Measurements from ENCODE around the gene PDS5A. TPM values are rescaled to one million over a fixed set of nuclear protein-coding genes. Genes with fewer than 3 reads are reported as not detected.
"Not testable (repeated sequence)": the region's sequence is repeated elsewhere in the genome, so short reads cannot be mapped to it uniquely, and the experiment has no call there.

PDS5A gene
- total RNA-seq, 1 experiment from 2014 or later, result 96.6 TPM

- H3K9me2 ChIP-seq (replicated peaks; ENCODE audit: insufficient read depth, low read length); H3K4me2 ChIP-seq (ENCODE audit: low read depth, low read length, poor library complexity, severe bottlenecking); H3K4me1 ChIP-seq (ENCODE audit: low read length); DNase-seq; H3K4me3 ChIP-seq (ENCODE audit: low read length); H3K79me2 ChIP-seq (ENCODE audit: low read length); H3K9ac ChIP-seq (ENCODE audit: low read length); H2AFZ ChIP-seq (ENCODE audit: low read length); H3K36me3 ChIP-seq (ENCODE audit: insufficient read depth, low read length); H3K27ac ChIP-seq (ENCODE audit: low read length); H3K27me3 ChIP-seq (ENCODE audit: low read length); H3K9me3 ChIP-seq (ENCODE audit: low read length); H4K20me1 ChIP-seq (ENCODE audit: insufficient read depth, low read depth, low read length): not testable (repeated sequence)
Measured at GRCh38 chr4:39792976-39793375, 184.7 kb downstream of the PDS5A start.

- H4K20me1 ChIP-seq (ENCODE audit: insufficient read depth, low read depth, low read length), result no peaks in the 10 kb centered on the region
- no peaks in the 10 kb centered on the region for H3K27me3 ChIP-seq (ENCODE audit: low read length)
- H3K4me3 ChIP-seq (ENCODE audit: low read length), result no peak overlapping the region
- DNase-seq, result no peak
- H3K9me3 ChIP-seq (ENCODE audit: low read length), result no peaks in the 10 kb centered on the region
- H3K79me2 ChIP-seq (ENCODE audit: low read length), result no peaks in the 10 kb centered on the region
- no peak overlapping the region for H2AFZ ChIP-seq (ENCODE audit: low read length)
- H3K9ac ChIP-seq (ENCODE audit: low read length), result no peak overlapping the region
- H3K4me1 ChIP-seq (ENCODE audit: low read length), result no peaks in the 10 kb centered on the region
- H3K36me3 ChIP-seq (ENCODE audit: insufficient read depth, low read length), result no peaks in the 10 kb centered on the region
- H3K27ac ChIP-seq (ENCODE audit: low read length), result no peak overlapping the region
- no peak overlapping the region for H3K4me2 ChIP-seq (ENCODE audit: low read depth, low read length, poor library complexity, severe bottlenecking)
- H3K9me2 ChIP-seq (replicated peaks; ENCODE audit: insufficient read depth, low read length), result no peaks in the 10 kb centered on the region
Measured at GRCh38 chr4:39792529-39792928, 185.2 kb downstream of the PDS5A start.

- no peak overlapping the region for H3K4me2 ChIP-seq (ENCODE audit: low read depth, low read length, poor library complexity, severe bottlenecking)
- no peaks in the 10 kb centered on the region for H3K4me1 ChIP-seq (ENCODE audit: low read length)
- H3K79me2 ChIP-seq (ENCODE audit: low read length), result no peaks in the 10 kb centered on the region
- no peak overlapping the region for H3K27ac ChIP-seq (ENCODE audit: low read length)
- no peaks in the 10 kb centered on the region for H3K9me3 ChIP-seq (ENCODE audit: low read length)
- H3K9ac ChIP-seq (ENCODE audit: low read length), result no peak overlapping the region
- no peak overlapping the region for H2AFZ ChIP-seq (ENCODE audit: low read length)
- H3K36me3 ChIP-seq (ENCODE audit: insufficient read depth, low read length), result no peaks in the 10 kb centered on the region
- DNase-seq, result no peak
- no peaks in the 10 kb centered on the region for H3K27me3 ChIP-seq (ENCODE audit: low read length)
- H3K9me2 ChIP-seq (replicated peaks; ENCODE audit: insufficient read depth, low read length), result no peaks in the 10 kb centered on the region
- H3K4me3 ChIP-seq (ENCODE audit: low read length), result no peak overlapping the region
- no peaks in the 10 kb centered on the region for H4K20me1 ChIP-seq (ENCODE audit: insufficient read depth, low read depth, low read length)
Measured at GRCh38 chr4:39792128-39792527, 185.6 kb downstream of the PDS5A start.

GRCh38 chr4:39786838-39787237 lies 190.9 kb downstream of the PDS5A start:
- no peak for DNase-seq
- Histone ChIP-seq H3K4me2 (ENCODE audit: low read depth, low read length, poor library complexity, severe bottlenecking) (no peak overlapping the region), H3K4me1 (ENCODE audit: low read length) (no peaks in the 10 kb centered on the region), H4K20me1 (ENCODE audit: insufficient read depth, low read depth, low read length) (no peaks in the 10 kb centered on the region), H3K9me3 (ENCODE audit: low read length) (no peaks in the 10 kb centered on the region), H3K79me2 (ENCODE audit: low read length) (no peaks in the 10 kb centered on the region), H3K9me2 (replicated peaks; ENCODE audit: insufficient read depth, low read length) (no peaks in the 10 kb centered on the region), H3K36me3 (ENCODE audit: insufficient read depth, low read length) (no peaks in the 10 kb centered on the region; the same call in 1 of the 2 replicates), H3K27ac (ENCODE audit: low read length) (no peak overlapping the region), H3K9ac (ENCODE audit: low read length) (no peak overlapping the region), H2AFZ (ENCODE audit: low read length) (no peak overlapping the region), H3K4me3 (ENCODE audit: low read length) (no peak overlapping the region), H3K27me3 (ENCODE audit: low read length) (no peaks in the 10 kb centered on the region)

- no peak overlapping the region for H3K4me2 ChIP-seq (ENCODE audit: low read depth, low read length, poor library complexity, severe bottlenecking)
- DNase-seq, result no peak
Measured at GRCh38 chr4:39785083-39785482, 192.6 kb downstream of the PDS5A start.

GRCh38 chr4:39781988-39782387 lies 195.7 kb downstream of the PDS5A start:
- H3K4me2 ChIP-seq (ENCODE audit: low read depth, low read length, poor library complexity, severe bottlenecking); H3K4me3 ChIP-seq (ENCODE audit: low read length): not testable (repeated sequence)

More at GRCh38 chr4:39785083-39785482, 192.6 kb downstream of the PDS5A start:
- H3K9ac ChIP-seq (ENCODE audit: low read length), result no peak overlapping the region
- no peaks in the 10 kb centered on the region for H3K27me3 ChIP-seq (ENCODE audit: low read length)
- no peak overlapping the region for H3K4me3 ChIP-seq (ENCODE audit: low read length)
- H3K27ac ChIP-seq (ENCODE audit: low read length), result no peak overlapping the region
- H3K9me3 ChIP-seq (ENCODE audit: low read length), result no peaks in the 10 kb centered on the region
- no peaks in the 10 kb centered on the region for H3K9me2 ChIP-seq (replicated peaks; ENCODE audit: insufficient read depth, low read length)
- peaks cover 7% of the 10 kb centered on the region; the same call in 1 of the 2 replicates for H3K36me3 ChIP-seq (ENCODE audit: insufficient read depth, low read length)
- no peaks in the 10 kb centered on the region for H4K20me1 ChIP-seq (ENCODE audit: insufficient read depth, low read depth, low read length)
- H2AFZ ChIP-seq (ENCODE audit: low read length), result no peak overlapping the region
- no peaks in the 10 kb centered on the region for H3K79me2 ChIP-seq (ENCODE audit: low read length)
- no peaks in the 10 kb centered on the region for H3K4me1 ChIP-seq (ENCODE audit: low read length)

More at GRCh38 chr4:39781988-39782387, 195.7 kb downstream of the PDS5A start:
- H3K9ac ChIP-seq (ENCODE audit: low read length); H3K9me2 ChIP-seq (replicated peaks; ENCODE audit: insufficient read depth, low read length); H3K27me3 ChIP-seq (ENCODE audit: low read length); H4K20me1 ChIP-seq (ENCODE audit: insufficient read depth, low read depth, low read length); H3K27ac ChIP-seq (ENCODE audit: low read length); H2AFZ ChIP-seq (ENCODE audit: low read length); H3K9me3 ChIP-seq (ENCODE audit: low read length); DNase-seq; H3K4me1 ChIP-seq (ENCODE audit: low read length); H3K79me2 ChIP-seq (ENCODE audit: low read length): not testable (repeated sequence)
- H3K36me3 ChIP-seq (ENCODE audit: insufficient read depth, low read length), result peaks cover 35% of the 10 kb centered on the region; the same call in 1 of the 2 replicates

Small RNAs within 50 kb of the gene (small RNA-seq; reads per million reads assigned to genes)
- not detected for gene RNA5SP159

Other genes starting within 250 kb of the PDS5A start
- 14.7 and 20.7 TPM in 2 replicates for gene N4BP2, start 78.9 kb upstream of the PDS5A start, total RNA-seq (2014; rRNA removed; shearing (Covaris generic); ENCODE audit: low replicate concordance)
- gene RHOH, start 219.1 kb upstream of the PDS5A start, total RNA-seq (2014; rRNA removed; shearing (Covaris generic); ENCODE audit: low replicate concordance), result 39.5 and 68.4 TPM in 2 replicates

Data from Karpas-422 (cell line).